Left colon (tissue), 2 donors: ENCODE measurements around the gene RABGGTB. TPM values are rescaled to one million over a fixed set of nuclear protein-coding genes. Genes with fewer than 3 reads are reported as not detected.
"Not testable (repeated sequence)": the region's sequence is repeated elsewhere in the genome, so short reads cannot be mapped to it uniquely, and the experiment has no call there.

Source experiments
- ATAC-seq: fragments of 200-7000 bp; cut with Tn5 transposase; one replicate; pipeline ENCODE4 v1.9.1; 2020; ENCODE audit warnings: mild to moderate bottlenecking, moderate library complexity
- DNase-seq, 2 donors: peaks; one replicate each; pipeline ENCODE4 v3.0.0-alpha.2; 2020
- intact Hi-C, 2 donors: fragments of 100-400 bp; cut with DNase I in 1 of 2; cut with micrococcal nuclease in 1 of 2; formaldehyde crosslinking; loops; one replicate each; pipeline versions ENCODE4 v1.11.2 to v1.14.0; 2022; cut with DNase I, micrococcal nuclease
- total RNA-seq, 2 donors: library from RNA; stranded (reverse); fragmentation: NEBNext Ultra II Directional; extraction: Animal tissue kit (Norgen Biotek cat#: 25700); gene quantifications; one replicate each; pipeline ENCODE4 v1.2.1, GENCODE V29; 2021
- donor health status: DM: no; HTN: no; CAD: no.
- donor health status: DM: yes; HTN: yes; CAD: no.

Gene RABGGTB
- total RNA-seq, 2 donors from 2014 or later = 49.7 to 68.5 TPM

DNA sequence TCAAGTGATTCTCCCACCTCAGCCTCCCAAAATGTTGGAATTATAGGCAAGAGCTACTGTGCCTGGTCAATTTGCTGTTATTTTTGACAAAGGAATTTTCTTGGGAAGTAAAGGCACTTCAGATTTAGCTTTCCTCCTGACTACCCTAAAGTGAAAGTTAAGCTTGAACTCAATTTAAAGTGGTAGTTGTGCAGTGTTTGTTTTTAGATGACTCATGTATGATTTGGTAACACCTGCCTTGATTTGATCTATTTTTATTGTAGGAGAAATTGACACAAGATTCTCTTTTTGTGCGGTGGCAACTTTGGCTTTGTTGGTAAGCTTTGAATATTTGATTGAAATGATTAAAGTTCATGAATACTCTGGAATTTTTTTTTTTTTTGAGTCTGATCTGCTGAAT, 5.0 kb downstream of the RABGGTB start:
- ATAC-seq (peak; percentile 58), DNase-seq (no peak)
- intact Hi-C loops = no loop called here

DNA sequence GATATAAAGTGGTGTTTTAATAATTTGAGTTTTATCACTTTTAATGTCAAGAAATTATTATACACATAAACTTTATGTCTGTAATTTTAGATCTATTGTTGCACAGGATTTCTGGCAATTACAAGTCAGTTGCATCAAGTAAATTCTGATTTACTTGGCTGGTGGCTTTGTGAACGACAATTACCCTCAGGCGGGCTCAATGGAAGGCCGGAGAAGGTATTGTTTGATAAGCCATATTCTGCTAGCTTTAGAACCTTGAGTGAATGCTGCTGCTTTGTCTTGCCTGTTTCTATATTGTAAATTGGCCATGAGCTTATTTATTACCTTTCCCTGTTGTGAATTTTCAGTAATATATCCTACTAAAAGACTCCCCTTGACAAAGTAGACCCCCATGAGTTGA, 6.0 kb downstream of the RABGGTB start:
- intact Hi-C loops = no loop called here
- DNase-seq (no peak), ATAC-seq (no peak)

DNA sequence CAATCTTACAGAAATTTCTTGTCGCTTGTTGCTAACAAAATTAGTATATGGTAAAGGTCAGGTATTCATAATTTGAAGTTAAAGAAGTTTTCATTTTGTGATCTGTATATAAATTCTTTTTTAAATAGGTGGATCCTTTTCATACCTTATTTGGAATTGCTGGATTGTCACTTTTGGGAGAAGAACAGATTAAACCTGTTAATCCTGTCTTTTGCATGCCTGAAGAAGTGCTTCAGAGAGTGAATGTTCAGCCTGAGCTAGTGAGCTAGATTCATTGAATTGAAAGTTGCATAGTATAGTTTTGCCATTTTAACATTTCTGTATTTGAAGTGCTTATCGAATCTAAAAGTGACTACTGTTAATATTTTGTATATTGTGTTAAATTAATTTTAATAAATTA, 8.3 kb downstream of the RABGGTB start:
- ATAC-seq = no peak
- intact Hi-C loops = no loop called here
- no peak for DNase-seq

- DNase-seq (no peak), ATAC-seq (no peak)
- intact Hi-C loops = no loop called here
These were observed 9.7 kb downstream of the RABGGTB start for GRCh38 chr1:75795703-75796193.

DNA sequence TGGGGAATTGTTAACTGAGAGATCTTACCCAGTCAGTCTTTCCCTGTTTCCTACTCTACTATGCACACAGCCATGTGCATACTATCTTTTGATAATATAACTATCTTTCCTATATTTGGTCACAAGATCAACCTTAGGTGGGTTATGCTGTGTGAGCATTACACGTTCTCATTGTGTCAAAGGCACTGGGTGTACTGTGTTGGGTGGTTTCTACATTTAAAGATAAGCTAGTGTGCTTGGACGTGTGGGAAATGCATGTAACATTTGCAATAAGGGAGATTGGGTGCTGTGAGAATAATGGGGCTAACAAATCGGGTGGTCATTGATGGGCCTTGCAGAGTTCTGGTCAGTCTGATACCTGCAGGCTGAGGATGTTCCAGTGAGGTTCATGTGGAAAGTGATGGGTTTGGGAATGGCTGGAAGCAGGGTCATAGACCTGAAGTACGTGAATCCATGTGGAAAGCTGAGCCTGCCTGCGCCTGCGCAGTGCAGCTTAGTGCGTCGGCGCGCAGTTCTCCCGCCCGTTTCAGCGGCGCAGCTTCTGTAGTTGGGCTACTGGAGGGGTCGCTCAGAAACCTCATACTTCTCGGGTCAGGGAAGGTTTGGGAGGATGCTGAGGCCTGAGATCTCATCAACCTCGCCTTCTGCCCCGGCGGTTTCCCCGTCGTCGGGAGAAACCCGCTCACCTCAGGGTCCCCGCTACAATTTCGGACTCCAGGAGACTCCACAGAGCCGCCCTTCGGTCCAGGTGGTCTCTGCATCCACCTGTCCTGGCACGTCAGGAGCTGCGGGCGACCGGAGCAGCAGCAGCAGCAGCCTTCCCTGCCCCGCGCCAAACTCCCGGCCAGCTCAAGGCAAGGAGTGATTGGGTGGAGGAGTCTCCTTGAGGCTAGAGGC, 10.6 kb downstream of the RABGGTB start, which contains the start of gene MSH4:
Gene MSH4 (plus strand): TSS at position 507 of the 897 bp plus-strand sequence. CDS start 104 bp downstream, at position 611.
- DNase-seq = no peak
- intact Hi-C loops = no loop called here
- ATAC-seq = peak; percentile 31

- ATAC-seq = peak; percentile 29
- intact Hi-C loops = no loop called here
- no peak for DNase-seq
These were observed 11.2 kb downstream of the RABGGTB start for GRCh38 chr1:75797273-75797588.

GRCh38 chr1:75797606-75798216, 11.7 kb downstream of the RABGGTB start:
- no peak for ATAC-seq
- intact Hi-C loops = no loop called here
- no peak for DNase-seq

- intact Hi-C loops, ATAC-seq, DNase-seq: not testable (repeated sequence)
These were observed 15.4 kb downstream of the RABGGTB start for GRCh38 chr1:75801480-75801879.

DNA sequence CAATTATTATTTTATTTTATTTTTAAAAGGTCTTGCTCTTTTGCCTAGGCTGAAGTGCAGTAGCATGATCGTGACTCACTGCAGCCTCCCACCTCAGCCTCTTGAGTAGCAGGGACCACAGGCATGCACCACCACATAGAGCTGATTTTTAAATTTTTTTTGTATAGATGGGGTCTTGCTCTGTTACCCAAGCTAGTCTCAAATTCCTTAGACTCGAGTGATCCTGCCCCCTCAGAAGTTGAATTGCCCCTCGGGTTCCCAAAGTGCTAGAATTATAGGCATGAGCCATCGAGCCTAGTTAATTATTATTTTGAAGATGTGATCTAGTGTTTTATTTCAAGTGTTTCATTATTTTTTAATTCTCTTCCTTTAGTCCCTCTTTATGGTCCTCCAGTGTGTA, 22.9 kb downstream of the RABGGTB start:
- DNase-seq = no peak
- no peak for ATAC-seq
- intact Hi-C loops = no loop called here

- intact Hi-C loops, DNase-seq: not testable (repeated sequence)
- ATAC-seq = peak; percentile 73
These were observed 24.1 kb downstream of the RABGGTB start for GRCh38 chr1:75810113-75810512.

DNA sequence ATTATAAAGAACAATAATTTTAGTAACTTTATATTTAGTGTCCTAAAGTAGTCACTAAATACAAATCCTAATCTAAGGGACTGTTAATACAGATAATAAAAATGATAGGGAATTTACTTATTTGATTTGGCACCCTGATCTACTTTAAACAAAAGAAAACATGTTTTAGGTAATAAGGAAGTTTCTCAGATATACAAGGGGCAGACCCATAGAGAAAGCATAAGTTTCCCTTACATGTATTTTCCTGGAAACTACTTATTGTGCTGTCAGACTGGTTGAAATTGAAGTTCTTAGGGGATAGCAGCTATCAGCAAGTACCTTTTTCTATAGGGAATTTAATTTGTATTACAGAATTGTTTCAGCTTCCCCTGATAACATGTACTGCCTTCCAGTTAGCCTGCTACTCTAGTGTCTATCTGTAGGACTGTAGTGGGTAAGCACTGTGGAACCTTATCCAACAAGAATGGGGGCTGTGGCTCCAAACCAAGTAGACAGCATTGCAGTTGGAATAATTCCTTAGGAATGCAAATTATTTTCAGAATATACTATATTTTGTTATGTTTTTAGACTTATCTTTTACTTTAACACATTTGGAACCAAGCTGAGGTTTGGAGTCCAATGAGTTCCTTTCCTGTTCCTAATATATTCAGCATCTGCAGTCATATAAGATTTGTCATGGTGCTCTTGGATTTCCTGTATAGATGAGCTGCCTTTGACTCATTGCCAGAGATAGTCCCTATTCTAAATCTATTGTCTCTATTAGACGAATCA, 25.3 kb downstream of the RABGGTB start:
- DNase-seq (no peak), ATAC-seq (peak; percentile 60)
- intact Hi-C loops = no loop called here

DNA sequence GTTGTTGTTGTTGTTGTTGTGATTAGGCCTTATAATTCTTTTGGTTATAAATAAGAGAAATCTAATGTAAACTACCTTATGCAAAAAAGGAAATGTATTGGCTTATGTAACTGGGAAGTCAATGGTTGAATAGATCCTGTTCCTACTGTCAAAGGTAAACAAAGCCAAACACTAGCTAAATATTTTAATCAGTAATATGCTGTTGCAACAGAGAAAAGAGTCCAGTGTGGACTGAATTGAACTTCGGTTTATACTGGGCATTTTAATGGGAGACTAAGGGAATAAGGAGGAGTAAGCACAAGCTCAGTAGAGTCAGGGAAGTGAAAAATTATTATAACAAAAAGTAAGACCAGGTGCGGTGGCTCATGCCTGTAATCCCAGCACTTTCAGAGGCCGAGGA, 26.0 kb downstream of the RABGGTB start:
- intact Hi-C loops = no loop called here
- ATAC-seq (no peak), DNase-seq (no peak)

GRCh38 chr1:75823596-75823995, 37.5 kb downstream of the RABGGTB start:
- ATAC-seq, intact Hi-C loops, DNase-seq: not testable (repeated sequence)

GRCh38 chr1:75836528-75837100, 50.6 kb downstream of the RABGGTB start:
- DNase-seq (no peak), ATAC-seq (no peak)
- intact Hi-C loops = no loop called here

DNA sequence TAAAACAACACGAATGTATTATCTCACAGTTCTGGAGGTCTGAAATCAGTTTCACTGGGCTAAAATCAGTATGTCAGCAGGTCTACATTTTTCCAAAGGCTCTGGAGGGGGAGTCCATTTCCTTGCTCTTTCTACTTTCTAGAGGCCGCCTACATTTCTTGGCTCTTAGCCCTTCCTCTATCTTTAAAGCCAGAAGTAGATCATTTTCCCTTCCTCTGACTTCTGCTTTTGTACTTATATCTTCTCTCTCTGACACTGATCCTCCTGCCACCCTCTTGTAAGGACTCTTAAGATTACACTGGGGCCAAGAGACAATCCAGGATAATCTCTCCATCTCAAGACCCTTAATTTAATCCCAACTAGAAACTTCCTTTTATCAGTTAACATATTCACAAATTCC, 52.0 kb downstream of the RABGGTB start:
- DNase-seq (no peak), ATAC-seq (no peak)
- intact Hi-C loops = no loop called here

DNA sequence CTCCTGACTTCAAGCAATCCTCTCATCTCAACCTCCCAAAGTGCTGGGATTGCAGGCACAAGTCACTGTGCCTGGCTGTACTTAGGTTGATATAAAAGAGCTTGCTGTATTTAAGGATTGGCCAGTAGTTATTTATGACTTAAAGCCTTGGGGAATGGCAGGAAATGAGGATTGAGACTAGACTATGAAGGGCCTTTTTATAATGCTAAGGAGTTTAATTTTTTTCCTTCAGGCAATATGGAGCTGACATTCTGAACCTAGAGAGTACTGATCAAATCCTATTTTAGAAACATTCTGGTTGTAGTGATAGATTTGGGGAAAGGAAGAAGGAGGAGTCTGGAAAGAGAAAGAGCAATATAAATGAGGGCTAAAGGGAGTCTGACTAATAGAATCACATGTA, 55.4 kb downstream of the RABGGTB start:
- ATAC-seq (no peak), DNase-seq (no peak)
- intact Hi-C loops = no loop called here
